Measurements from ENCODE around the gene PRKX.
"Not testable (repeated sequence)": the region's sequence is repeated elsewhere in the genome, so short reads cannot be mapped to it uniquely, and the experiment has no call there.

DNA sequence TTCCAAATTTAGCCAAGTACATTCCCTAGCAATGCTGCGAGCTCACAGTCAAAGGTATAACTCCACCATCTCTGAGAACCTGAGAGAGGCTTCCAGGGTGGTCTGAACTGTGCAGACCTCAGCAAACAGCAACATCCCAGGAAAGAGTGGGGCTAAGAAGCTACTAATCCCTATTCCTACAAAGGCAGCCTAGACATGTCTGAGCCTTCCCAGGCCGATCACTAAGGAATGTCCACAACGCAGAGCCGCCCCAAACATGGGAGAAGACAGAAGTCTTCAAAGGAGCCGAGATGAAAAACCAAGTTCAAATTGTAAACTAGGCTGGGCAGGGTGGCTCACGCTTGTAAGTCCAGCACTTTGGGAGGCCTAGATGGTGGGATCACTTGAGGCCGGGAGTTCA lies 30.2 kb downstream of the PRKX start:
- TF ChIP-seq POLR2A, SPI1, POLR2AphosphoS5, TAF1 (IDR thresholded peaks at IDR 0.05; ENCODE audit: low read depth, low read length): not testable (repeated sequence)
